GM19240 (cell line): ENCODE measurements around the gene C1S.

Source experiments
- DNase-seq: peaks from one replicate; pipeline ENCODE4 v3.0.0; 2011; ENCODE audit warnings: low spot score; ENCODE audit not compliant: insufficient read length

C1S gene

GRCh38 chr12:7075939-7076338 is 15.4 kb downstream of the C1S start:
- DNase-seq, result no peak

- no peak for DNase-seq
Observed at GRCh38 chr12:7076493-7076892, 16.0 kb downstream of the C1S start.

GRCh38 chr12:7078163-7078562 is 17.6 kb downstream of the C1S start:
- no peak for DNase-seq

GRCh38 chr12:7079826-7080125 is 19.3 kb downstream of the C1S start:
- no peak for DNase-seq

- no peak for DNase-seq
Observed at GRCh38 chr12:7081037-7081436, 20.5 kb downstream of the C1S start.

- DNase-seq, result no peak
Observed at GRCh38 chr12:7083125-7083524, 22.6 kb downstream of the C1S start.

GRCh38 chr12:7089196-7089871 is 28.8 kb downstream of the C1S start:
- DNase-seq, result no peak

- no peak for DNase-seq
Observed at GRCh38 chr12:7090222-7090998, 29.9 kb downstream of the C1S start.

GRCh38 chr12:7091171-7091570 is 30.7 kb downstream of the C1S start:
- DNase-seq, result no peak

GRCh38 chr12:7091660-7092228 is 31.2 kb downstream of the C1S start:
- no peak for DNase-seq

- peak; percentile 53 for DNase-seq
Observed at GRCh38 chr12:7092229-7092985, 31.9 kb downstream of the C1S start, which contains the start of gene C1R. TSS of gene C1R (minus strand) at chr12:7092445. CDS start at chr12:7092388, 57 bp downstream.

GRCh38 chr12:7092986-7093460 is 32.5 kb downstream of the C1S start:
- no peak for DNase-seq

GRCh38 chr12:7093486-7093885 is 33.0 kb downstream of the C1S start:
- DNase-seq, result no peak

- no peak for DNase-seq
Observed at GRCh38 chr12:7093892-7094291, 33.4 kb downstream of the C1S start.

- no peak for DNase-seq
Observed at GRCh38 chr12:7096006-7096932, 35.8 kb downstream of the C1S start.

GRCh38 chr12:7096979-7097378 is 36.5 kb downstream of the C1S start:
- DNase-seq, result no peak

GRCh38 chr12:7099290-7099996 is 38.9 kb downstream of the C1S start:
- no peak for DNase-seq

- no peak for DNase-seq
Observed at GRCh38 chr12:7100239-7100638, 39.7 kb downstream of the C1S start.

- DNase-seq, result no peak
Observed at GRCh38 chr12:7101047-7101693, 40.7 kb downstream of the C1S start.

GRCh38 chr12:7101694-7102131 is 41.2 kb downstream of the C1S start:
- DNase-seq, result no peak
